Type B pancreatic cell (in vitro differentiated cells): Measurements from ENCODE around the gene TBC1D16. TPM values are rescaled to one million over a fixed set of nuclear protein-coding genes. Genes with fewer than 3 reads are reported as not detected.

ENCODE experiments used
- DNase-seq: peaks from one replicate; pipeline ENCODE4 v3.0.0; 2021; ENCODE audit warnings: mixed read lengths; ENCODE audit not compliant: unreplicated experiment; ENCODE audit errors: extremely low spot score
- H3K27ac Mint-ChIP-seq: 2 replicates; pipeline ENCODE4 v1.8.0; 2021; ENCODE audit warnings: mild to moderate bottlenecking, mixed read lengths
- H3K27me3 Mint-ChIP-seq: 2 replicates; pipeline ENCODE4 v1.8.0; 2021; ENCODE audit warnings: mixed read lengths
- H3K36me3 Mint-ChIP-seq: 2 replicates; pipeline ENCODE4 v1.8.0; 2021; ENCODE audit warnings: mixed read lengths
- H3K4me1 Mint-ChIP-seq: one replicate; pipeline ENCODE4 v1.8.0; 2021; ENCODE audit warnings: mixed read lengths; ENCODE audit not compliant: unreplicated experiment
- H3K4me3 Mint-ChIP-seq: 2 replicates; pipeline ENCODE4 v1.8.0; 2021; ENCODE audit warnings: mild to moderate bottlenecking, mixed read lengths
- H3K9me3 Mint-ChIP-seq: 2 replicates; pipeline ENCODE4 v1.8.0; 2021; ENCODE audit warnings: mixed read lengths
- total RNA-seq: library from RNA; stranded (reverse); gene quantifications from 2 replicates; pipeline ENCODE4 v1.2.1, GENCODE V29; 2021; ENCODE audit warnings: low replicate concordance
- TF ChIP-seq, protein P1 (sequence below): fragments of 200-600 bp; sonication (generic); conservative IDR thresholded peaks from 2 replicates; pipeline ENCODE4 v1.5.0; 2021; ENCODE audit warnings: antibody characterized with exemption, mild to moderate bottlenecking

Gene TBC1D16
- total RNA-seq, 1 donor from 2014 or later: 71.9 TPM

DNA sequence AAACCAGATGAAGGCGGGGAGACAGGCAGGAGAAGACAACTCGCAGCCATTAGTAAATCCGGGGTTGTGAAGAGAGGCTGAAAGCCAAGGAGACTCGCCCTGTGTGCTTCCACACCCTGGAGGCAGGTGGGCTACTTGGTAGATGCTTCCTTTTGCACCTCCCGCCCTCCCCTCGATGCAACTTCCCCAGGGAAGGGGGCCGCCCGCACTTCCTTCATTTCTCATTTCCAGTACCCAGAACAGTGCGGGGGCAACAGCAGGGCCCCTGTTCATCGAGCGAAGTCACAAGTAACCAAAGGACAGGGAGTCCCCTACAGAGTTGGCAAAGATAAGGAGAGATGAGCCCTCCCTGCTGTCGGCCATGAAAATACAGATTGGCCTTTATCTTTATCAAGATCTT, 25.7 kb upstream of the TBC1D16 start:
- H3K4me3 Mint-ChIP-seq: no peak overlapping the region
- no peak overlapping the region for H3K27ac Mint-ChIP-seq
- no peaks in the 10 kb centered on the region for H3K4me1 Mint-ChIP-seq
- H3K27me3 Mint-ChIP-seq: no peaks in the 10 kb centered on the region
- TF ChIP-seq, protein P1, sequence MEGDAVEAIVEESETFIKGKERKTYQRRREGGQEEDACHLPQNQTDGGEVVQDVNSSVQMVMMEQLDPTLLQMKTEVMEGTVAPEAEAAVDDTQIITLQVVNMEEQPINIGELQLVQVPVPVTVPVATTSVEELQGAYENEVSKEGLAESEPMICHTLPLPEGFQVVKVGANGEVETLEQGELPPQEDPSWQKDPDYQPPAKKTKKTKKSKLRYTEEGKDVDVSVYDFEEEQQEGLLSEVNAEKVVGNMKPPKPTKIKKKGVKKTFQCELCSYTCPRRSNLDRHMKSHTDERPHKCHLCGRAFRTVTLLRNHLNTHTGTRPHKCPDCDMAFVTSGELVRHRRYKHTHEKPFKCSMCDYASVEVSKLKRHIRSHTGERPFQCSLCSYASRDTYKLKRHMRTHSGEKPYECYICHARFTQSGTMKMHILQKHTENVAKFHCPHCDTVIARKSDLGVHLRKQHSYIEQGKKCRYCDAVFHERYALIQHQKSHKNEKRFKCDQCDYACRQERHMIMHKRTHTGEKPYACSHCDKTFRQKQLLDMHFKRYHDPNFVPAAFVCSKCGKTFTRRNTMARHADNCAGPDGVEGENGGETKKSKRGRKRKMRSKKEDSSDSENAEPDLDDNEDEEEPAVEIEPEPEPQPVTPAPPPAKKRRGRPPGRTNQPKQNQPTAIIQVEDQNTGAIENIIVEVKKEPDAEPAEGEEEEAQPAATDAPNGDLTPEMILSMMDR: no peak
- no peak for DNase-seq
- no peaks in the 10 kb centered on the region for H3K36me3 Mint-ChIP-seq
- no peaks in the 10 kb centered on the region for H3K9me3 Mint-ChIP-seq

DNA sequence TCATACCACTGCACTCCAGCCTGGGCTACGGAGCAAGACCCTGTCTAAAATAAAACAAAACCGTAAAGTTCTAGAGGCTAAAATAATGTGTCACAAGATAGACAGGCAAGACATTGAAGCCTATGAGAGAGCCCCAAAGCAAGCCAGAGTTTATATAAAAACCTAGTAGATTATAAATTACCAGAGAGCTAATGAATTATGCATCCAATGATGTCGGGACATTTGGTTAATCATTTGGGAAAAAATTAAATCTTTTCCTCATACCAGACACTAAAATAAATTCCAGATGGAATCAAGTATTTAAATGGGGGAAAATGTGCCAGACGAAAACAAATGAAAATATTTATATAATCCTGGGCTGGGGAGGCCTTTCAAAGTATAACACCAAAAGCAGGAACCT, 25.0 kb upstream of the TBC1D16 start:
- TF ChIP-seq, protein P1: no peak
- Mint-ChIP-seq H3K27me3 (no peaks in the 10 kb centered on the region), H3K9me3 (no peaks in the 10 kb centered on the region), H3K36me3 (no peaks in the 10 kb centered on the region), H3K4me1 (no peaks in the 10 kb centered on the region), H3K27ac (no peak overlapping the region), H3K4me3 (no peak overlapping the region)
- no peak for DNase-seq

DNA sequence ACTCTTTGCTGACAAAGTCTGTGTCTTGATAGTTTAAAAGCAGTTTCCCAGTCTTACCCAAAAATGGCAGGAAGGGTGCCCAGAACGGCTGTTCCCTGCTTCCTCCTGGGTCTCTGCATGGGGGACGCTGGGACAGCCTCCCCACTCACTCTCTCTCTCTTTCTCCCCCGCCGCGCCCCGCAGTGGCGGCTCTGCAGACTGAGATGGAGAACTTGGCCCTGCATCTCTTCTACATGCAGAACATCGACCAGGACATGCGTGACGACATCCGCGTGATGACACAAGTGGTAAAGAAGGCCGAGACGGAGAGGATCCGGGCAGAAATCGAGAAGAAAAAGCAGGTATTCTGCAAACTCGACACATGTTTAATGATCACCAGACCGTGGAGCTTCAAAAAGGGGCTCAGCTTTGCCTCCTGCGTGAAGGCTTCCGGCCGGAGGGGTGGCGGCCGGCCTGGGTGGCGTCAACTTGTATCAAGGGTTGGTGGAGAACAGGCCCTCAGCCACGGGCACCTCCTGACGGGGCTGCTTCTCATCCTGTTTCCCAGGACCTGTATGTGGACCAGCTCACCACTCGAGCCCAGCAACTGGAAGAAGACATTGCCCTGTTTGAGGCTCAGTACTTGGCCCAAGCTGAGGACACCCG, 22.8 kb upstream of the TBC1D16 start:
- TF ChIP-seq, protein P1: no peak
- Mint-ChIP-seq H3K4me3 (no peak overlapping the region), H3K27me3 (no peaks in the 10 kb centered on the region), H3K4me1 (no peaks in the 10 kb centered on the region), H3K27ac (no peak overlapping the region), H3K9me3 (no peaks in the 10 kb centered on the region), H3K36me3 (no peaks in the 10 kb centered on the region)
- DNase-seq: no peak

DNA sequence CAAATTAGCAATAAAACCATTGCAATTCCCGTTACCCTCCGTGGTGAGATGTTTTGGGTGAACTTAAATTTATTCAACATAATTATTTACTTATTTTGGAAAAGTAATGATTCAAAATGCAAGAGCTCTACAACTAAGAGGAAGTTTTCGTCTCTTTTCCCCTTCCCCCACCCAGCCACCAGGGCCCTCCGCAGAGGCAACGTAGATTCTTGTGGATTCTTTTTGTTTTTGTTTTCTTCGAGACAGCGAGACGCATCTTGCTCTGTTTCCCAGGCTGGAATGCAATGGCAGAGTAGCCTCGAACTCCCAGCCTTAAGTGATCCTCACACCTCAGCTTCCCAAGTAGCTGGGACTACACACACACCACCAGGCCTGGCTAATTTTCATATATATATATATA, 19.9 kb upstream of the TBC1D16 start:
- Mint-ChIP-seq H3K27me3 (no peaks in the 10 kb centered on the region), H3K4me1 (no peaks in the 10 kb centered on the region), H3K4me3 (no peak overlapping the region), H3K27ac (no peak overlapping the region), H3K9me3 (no peaks in the 10 kb centered on the region), H3K36me3 (peaks cover 3% of the 10 kb centered on the region)
- TF ChIP-seq, protein P1: no peak
- no peak for DNase-seq

DNA sequence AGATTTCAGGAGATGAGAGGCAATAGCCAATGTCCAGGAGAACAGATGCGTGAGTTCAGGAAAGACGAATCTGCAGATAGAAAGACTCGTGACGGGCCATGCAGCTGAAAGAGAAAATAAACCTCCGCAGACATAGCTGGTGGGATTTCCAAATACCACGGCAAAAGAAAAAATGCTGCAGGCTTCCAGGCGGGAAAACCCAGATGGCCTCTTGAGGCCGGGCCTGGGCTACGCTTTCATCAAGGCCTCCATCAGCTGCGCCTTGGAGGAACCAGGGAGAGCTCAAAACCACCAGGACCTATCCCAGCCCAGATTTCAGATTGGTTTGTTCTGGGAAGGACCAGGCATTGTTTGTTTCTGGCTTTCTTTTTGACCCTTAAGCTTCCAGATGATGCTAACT, 17.4 kb upstream of the TBC1D16 start:
- Mint-ChIP-seq H3K9me3 (no peaks in the 10 kb centered on the region), H3K4me1 (no peaks in the 10 kb centered on the region), H3K27ac (no peak overlapping the region), H3K36me3 (peaks cover 12% of the 10 kb centered on the region), H3K27me3 (no peaks in the 10 kb centered on the region), H3K4me3 (no peak overlapping the region)
- no peak for DNase-seq
- TF ChIP-seq, protein P1: no peak

DNA sequence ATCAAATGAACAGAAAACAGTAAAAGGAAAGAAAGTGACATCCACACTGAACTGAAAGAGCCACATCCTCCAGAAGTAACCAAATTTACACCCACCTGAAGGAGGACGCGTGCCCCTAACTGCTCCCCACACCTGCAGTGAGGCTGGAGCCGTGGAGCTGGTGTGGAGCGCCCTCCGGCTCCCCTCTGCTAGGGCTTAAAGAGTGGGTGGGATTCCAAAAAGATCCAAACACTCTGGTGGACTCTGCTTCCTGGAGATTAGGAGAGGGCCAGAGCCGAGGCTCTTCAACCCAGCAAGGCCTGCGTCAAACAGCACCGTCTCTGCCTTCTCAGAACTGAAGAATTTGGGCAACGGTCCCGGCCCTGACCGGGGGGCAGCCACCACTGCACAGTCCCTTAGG, 16.0 kb upstream of the TBC1D16 start:
- H3K36me3 Mint-ChIP-seq: peaks cover 12% of the 10 kb centered on the region
- no peak overlapping the region for H3K27ac Mint-ChIP-seq
- no peak overlapping the region for H3K4me3 Mint-ChIP-seq
- H3K9me3 Mint-ChIP-seq: no peaks in the 10 kb centered on the region
- TF ChIP-seq, protein P1: no peak
- H3K4me1 Mint-ChIP-seq: no peaks in the 10 kb centered on the region
- H3K27me3 Mint-ChIP-seq: no peaks in the 10 kb centered on the region
- DNase-seq: no peak
